ENCODE measurements around the gene HOXC10. TPM values are rescaled to one million over a fixed set of nuclear protein-coding genes. Genes with fewer than 3 reads are reported as not detected.

Gene HOXC10
- total RNA-seq, 1 donor from 2014 or later, result 0.64 TPM

- no peak for ATAC-seq
Measured at GRCh38 chr12:54004063-54004840, 19.3 kb downstream of the HOXC10 start.

GRCh38 chr12:54004841-54005530, 20.0 kb downstream of the HOXC10 start:
- no peak for ATAC-seq

DNA sequence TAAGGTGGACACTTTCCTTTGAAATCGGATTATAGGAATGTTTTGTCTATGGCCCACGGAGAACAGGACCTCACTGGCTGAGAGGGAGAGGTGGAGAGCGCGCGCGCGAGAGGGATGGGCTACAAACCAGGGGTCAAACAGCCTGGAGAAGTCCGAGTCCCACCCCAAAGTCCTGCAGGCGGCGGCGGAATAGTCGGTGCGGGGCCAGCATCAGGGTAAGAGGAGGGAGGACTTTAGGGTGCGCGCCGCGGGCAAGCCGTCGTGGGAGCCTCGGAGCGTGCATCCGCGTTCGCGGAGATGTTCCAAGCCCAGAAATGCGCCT, 20.5 kb downstream of the HOXC10 start:
- no peak for ATAC-seq

- peak; percentile 75 for ATAC-seq
Measured at GRCh38 chr12:54005853-54006558, 21.1 kb downstream of the HOXC10 start.

DNA sequence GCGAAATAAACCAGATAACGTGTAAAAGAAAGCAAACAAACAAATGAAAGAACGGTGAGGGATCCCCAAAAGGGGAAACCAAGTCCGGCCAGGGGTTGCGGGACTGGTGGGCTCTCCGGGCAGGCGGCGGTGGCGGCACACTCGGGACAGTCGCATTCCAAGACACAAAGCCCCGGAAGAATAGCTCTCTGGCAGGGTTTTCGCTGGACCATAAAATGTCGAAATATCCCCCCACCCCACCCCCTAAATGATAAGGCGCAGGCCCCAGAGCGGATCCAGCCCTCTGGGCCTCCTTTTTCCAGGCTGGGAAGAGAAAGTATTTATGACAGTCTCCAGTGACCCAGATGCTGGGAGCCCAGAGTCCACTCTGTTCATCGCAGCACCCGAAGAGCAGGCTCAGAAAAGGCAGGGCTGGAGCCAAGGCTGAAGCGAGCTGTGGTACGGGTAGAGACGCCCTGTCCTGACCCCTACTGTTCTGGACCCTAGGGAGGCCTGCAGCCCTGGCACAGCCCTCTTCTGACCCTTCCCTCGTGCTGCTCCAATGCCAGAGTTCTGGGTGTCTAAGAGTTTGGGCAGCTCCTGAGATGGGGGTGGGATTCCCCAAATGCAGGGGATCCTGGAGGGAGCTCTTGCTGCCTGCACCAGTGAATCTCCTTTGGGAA, 21.7 kb downstream of the HOXC10 start:
- no peak for ATAC-seq

DNA sequence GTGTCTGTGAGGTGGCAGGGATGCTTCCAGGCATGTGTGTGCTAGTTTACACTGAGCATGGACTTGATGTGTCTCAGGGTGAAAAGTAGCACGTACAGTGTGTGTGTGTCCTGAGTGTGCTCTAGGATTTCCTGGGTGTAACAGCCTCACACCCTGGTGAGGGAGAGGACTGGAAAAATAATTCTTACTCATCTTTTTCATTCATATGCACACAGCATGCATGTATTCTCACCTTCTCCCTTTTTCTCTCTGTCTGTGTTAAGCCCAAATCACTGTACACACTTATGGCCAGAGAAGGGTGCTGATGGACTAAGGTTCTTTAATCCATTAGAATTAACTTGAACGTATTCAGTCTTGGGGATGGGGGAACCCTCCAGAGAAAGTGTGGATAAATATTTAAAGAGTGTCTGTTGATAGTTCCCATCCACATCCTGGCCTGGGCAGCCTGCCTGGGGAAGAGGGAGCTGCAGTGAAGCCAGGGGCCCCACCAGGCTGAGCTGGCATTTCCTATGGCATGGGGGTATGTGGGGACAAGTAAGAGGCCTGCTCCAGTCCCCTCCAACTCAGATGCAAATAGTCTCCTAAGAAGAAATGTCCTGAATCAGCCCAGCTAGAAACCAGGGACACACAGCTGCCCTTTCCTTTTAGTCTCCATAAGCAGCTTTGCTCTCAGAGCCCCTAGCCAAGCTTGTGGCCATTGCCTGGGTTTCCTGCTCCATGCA, 22.8 kb downstream of the HOXC10 start:
- no peak for ATAC-seq

GRCh38 chr12:54008260-54008552, 23.3 kb downstream of the HOXC10 start:
- ATAC-seq, result no peak

DNA sequence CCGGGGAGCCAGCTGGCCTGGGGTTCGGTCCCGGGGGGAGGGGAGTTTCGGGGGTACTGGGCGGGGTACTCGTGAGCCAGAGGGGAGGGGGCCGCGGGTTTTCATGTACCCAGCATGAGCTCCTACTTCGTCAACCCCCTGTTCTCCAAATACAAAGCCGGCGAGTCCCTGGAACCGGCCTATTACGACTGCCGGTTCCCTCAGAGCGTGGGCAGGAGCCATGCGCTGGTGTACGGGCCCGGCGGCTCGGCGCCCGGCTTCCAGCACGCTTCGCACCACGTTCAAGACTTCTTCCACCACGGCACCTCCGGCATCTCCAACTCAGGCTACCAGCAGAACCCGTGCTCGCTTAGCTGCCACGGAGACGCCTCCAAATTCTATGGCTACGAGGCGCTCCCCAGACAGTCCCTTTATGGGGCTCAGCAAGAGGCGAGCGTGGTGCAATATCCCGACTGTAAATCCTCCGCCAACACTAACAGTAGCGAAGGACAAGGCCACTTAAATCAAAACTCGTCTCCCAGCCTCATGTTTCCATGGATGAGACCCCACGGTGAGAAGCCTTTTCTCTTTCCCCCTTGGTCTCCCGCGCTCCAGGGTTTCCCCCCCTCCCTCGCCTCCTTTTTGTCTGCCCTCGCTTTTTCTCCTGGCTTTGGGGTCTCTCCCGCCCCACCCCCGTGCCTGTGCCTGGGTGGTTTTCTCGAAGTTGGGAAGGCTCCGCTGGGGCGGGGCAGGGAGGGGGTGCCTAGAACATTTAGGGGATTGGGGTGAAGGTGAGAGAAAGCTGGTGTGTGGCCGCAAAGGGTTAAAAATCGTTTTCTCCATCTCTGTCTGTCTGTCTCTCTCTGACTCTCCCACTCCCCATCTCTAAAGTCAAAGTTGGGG, 24.5 kb downstream of the HOXC10 start:
- peak; percentile 30 for ATAC-seq

- ATAC-seq, result no peak
Measured at GRCh38 chr12:54010053-54010971, 25.4 kb downstream of the HOXC10 start.

GRCh38 chr12:54010972-54011664, 26.2 kb downstream of the HOXC10 start:
- no peak for ATAC-seq

- no peak for ATAC-seq
Measured at GRCh38 chr12:54011665-54012532, 27.0 kb downstream of the HOXC10 start.

DNA sequence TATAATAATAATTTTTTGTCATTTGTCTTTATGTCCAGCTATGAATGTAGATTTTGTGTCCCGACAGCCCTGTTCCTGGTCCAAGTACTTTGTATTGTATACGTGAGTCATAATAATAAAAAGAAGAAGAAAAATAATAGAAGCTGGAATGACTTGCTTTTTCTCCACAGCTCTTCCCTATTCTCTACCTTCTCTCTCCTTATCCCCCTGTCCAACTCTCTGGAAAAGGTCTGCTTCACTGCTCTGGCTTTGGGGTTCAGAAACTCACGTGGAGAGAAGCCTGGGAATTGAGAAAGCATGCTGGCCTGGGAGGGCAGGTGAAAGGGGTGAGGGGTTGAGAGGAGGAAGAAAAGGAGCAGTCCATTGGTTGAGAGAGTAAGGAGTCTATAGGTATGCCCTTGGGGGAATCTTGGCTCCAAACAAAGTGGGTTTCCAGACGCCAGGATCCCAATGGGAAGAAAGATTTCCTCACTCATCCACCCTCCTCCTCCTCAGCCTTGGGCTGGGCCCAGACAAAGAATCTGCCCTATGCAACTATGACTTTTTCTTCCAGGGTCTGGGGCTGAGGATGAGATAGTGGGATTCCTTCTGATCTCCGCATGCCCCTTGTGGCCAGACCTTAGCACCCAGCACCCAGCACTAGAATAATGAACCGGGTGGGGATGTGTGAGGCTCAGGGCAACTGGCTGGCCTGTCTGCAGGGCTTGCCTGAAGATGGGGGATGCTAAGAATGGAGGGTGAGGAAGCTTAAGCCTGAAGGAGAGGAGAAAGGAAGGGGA, 27.9 kb downstream of the HOXC10 start:
- no peak for ATAC-seq

DNA sequence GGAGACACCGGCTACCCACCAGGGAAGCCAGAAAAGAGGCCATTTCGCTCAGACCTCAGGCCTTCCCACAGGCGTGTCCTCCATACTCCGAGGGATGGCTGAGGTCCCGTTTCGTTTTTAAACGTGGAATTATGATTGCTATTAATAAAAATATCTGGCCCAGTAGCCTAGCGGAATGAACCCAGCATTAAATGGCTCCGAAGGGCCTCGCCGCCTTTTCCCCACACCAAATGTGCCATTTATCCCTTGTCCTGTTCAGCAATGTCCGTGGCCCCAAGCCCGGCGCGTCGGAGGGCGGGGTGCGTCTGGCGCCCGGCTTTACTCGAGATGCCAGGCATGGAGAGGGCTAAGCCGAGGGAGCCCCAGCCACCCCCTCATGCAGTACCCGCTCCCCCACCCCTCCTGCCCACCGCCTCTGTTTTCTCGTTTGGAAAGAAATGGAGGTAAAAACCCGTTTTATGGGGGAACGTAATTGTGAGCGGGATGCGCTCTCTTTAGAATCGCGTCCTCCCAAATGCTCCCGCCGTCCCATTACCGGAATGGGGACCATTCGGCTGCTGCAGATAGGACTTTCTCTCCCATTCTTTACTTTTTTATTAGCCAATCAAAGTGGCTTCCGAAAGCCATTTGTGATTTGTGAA, 29.6 kb downstream of the HOXC10 start:
- ATAC-seq, result no peak

- no peak for ATAC-seq
Measured at GRCh38 chr12:54015018-54015931, 30.3 kb downstream of the HOXC10 start.

DNA sequence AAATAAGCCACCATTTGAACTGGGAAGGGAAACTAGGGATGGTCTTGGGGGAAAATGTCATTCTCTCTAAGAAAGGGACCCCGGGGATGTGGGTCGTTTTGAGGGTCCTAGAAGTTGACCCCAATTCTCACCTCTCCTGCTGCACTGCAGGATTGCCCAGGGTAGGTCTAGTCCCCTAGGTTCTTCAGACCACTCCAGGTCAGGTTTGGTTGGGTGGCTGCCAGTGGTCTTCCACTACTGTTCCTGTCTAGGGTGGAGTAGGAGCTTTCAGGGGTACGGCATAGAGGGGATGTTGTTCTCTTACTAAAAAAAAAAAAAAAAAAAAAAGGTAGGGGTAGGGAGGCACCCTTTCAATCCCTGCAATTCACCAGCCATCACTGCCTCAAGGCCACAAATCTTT, 31.1 kb downstream of the HOXC10 start:
- no peak for ATAC-seq

GRCh38 chr12:54016478-54016964, 31.6 kb downstream of the HOXC10 start:
- ATAC-seq, result no peak

Measured in esophagus mucosa (tissue), 1 donor.